Fibroblast of skin of back (primary cell): Measurements from ENCODE around the gene BST1.
"Not testable (repeated sequence)": the region's sequence is repeated elsewhere in the genome, so short reads cannot be mapped to it uniquely, and the experiment has no call there.

ENCODE experiments used
- DNase-seq: peaks from one replicate; pipeline ENCODE4 v3.0.0-alpha.2; 2013

The BST1 gene

DNA sequence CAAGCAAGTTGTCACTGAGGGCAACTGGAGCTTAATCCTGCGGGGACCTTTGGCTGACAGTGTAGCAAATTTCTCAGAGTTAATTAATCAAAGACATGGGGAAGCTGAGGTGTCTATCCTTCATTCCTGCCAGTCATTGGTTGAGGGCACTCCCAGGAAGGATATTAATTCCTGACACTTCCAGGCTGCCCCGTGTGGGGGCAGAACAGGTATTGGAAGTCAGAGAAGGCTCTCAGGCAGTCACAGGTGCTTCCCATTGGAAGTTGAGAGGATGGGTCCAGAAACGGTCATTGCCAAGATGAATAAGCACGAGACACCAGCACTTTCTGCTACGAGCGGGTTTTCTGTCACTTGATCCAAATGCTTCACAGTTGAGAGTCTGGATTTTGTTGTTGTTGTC lies 46.1 kb downstream of the BST1 start:
- no peak for DNase-seq

DNA sequence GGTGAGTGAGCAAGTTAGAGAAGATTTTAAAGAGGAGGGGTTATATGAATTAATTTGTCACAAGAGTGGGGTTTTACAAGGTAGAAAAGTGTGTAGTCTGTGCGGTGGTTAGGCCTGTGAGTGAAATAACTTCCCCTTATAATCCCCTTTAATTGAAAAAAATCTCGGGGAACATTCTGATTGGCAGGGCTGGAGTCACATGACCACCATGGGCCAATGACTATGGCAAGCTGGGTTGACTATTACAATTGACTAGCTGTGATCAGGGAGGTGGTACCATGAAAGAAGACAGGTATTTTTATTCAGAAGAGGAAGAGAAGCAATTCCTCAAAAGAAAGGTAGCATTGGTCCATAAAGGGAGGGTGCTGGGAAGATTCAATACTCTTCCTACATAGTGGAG lies 48.3 kb downstream of the BST1 start:
- DNase-seq: no peak

DNA sequence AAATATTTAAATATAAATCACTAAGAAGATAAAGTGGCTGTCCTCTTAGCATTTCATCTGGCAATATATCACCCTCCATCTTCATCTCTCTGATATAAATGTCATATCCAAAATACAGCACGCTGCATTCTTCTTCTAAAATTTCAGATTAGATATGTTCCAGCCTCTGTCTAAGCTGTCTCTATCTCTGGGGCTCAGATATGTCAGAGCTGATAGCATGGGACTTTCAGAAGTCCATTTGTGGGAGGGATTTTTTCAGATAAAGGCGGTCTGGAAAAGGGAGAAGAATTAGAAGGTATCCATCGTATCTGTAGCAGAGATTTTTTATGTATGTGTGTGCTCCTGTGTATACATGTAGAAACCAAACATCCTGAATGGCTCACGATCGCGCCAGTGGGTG lies 50.2 kb downstream of the BST1 start:
- DNase-seq: no peak

DNA sequence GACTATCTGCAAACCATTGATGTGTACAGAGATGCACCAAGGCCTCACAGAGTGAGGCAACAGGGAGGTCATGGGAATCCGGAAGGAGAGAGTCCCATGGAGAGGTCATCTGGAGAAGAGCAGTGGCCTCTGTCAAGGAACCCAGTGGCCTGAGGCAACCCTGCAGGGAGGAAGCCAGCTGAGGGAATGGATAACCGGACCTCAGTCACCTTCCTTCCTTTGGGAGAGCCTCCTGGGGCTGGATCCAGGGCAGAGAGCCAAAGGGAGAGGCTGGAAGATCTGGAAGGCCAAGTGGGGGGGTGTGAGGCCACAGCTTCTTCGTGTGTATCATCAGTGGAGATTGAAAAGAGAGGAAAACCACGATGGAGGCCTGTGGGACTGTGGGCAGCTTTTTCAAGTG lies 50.9 kb downstream of the BST1 start:
- DNase-seq: peak; percentile 23

DNA sequence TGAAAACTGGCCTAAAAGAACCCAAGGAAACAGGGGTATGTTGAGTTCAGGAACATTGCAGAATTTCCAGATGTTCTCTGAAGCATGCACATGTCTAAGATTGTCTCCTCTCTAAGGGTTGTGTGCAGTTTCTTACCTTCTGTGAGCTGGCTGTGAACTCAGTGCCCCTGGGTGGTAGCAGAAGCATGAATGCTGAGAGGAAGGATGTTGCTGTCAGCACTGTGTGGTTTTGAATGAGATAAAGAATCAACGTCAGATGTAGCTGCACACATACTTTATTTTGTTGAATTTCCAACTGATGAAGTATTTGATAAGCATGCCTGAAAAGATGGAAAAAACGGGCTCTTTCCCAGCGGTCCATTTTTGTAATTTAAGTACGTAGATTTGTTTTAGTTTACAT lies 51.5 kb downstream of the BST1 start:
- DNase-seq: peak; percentile 62

DNA sequence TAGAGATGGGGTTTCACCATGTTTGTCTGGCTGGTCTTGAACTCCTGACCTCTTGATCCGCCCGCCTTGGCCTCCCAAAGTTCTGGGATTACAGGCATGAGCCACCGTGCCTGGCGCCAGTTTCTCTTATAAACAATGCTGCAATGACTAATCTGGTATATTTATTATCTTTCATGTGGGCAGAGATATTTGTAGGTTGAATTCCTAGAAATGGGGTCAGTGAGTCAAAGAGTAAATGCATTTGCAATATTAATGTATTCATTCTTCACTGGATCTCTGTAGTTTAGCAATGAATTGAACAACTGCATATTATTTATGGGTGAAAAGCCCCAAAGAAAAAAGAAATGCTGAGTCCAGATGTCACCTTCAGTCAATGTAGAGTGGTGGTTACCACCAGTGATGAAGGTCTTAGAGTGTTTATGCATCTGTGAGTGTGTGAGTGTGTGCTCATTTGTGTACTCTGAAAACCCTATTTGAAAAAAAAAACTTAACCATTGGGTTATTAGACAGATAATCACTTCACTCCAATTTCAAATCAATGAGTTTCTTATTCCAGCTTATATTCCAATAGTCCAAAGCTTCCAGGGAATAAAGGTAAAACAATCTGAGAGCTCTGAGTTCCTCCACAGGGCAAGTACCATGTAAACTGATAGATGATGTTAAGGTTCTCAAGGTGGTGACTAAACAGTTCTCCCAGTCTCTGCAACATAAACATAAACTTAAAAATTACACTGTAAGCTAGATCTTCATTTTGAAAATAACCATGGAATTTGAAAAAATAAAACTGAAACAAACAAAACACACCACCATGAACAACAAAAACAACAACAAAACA lies 52.7 kb downstream of the BST1 start:
- DNase-seq: peak; percentile 47

DNA sequence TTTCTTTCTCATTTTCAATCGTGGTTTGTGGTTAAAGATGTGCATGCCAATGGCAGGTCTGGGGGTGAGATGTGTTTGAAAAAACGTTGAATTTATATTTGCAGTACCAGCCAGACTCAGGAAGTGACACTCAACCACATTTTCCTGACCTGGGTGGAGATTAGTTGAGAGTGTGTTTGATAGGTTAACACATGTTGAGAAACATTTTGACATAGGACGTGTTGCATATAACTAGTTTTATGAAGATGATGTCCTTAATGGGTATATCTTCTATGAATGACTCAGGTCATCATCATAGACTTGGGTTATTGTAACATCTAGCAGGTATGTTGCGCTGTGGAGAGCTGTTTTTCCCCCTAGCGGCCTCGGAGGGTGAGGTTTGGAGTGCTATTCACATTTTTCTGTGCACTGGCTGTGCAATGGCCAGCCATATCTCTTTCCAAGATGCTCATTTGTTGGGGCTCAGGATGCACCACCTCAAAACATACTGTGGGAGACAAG lies 53.5 kb downstream of the BST1 start:
- peak; percentile 35 for DNase-seq

DNA sequence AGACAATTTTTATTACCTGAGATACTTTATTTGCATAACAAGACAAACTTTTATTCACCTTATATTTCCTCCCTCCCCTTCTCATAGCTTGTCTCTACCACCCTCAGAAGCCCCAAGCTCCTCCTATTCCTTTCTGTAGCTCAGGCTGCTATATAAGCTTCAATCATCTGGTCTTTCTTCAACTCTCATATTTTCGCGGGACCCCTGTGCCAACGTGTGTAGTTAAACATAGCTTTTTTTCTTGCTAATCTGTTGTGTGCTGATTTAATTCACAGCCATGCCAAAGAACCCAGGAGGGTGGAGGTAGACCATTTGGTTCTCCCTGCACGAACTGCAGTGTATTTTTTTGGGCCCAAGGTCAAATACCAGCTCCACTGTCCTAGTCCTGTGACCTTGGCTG lies 54.2 kb downstream of the BST1 start:
- no peak for DNase-seq

DNA sequence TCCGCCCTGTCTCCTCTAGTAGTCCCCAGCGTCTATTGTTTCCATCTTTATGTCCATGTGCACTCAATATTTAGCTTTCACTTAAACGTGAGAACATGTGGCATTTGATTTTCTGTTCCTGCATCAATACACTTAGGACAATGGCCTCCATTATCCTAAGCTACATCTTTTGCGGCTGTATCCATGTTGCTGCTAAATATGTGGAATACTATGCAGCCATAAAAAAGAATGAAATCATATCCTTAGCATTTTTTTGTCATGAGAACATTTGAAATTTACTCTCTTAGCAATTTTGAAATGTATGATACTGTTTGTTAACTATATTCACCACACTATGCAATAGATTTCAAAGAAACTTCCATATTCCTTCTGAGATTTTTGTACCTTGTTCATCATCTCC lies 55.4 kb downstream of the BST1 start:
- no peak for DNase-seq

DNA sequence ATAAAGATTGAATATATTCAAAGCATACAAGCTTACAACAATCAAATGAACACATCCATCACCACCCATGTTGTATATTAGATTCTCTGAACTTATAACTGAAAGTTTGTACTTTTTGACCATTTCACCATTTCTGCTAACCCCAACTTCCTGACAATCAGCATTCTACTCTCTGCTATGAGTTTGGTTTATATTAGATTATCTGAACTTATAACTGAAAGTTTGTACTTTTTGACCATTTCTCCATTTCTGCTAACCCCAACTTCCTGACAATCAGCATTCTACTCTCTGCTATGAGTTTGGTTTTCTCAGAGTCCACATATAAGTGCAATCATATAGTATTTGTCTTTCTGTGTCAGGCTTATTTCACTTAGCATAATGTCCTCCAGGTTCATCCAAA lies 59.6 kb downstream of the BST1 start:
- DNase-seq: not testable (repeated sequence)

DNA sequence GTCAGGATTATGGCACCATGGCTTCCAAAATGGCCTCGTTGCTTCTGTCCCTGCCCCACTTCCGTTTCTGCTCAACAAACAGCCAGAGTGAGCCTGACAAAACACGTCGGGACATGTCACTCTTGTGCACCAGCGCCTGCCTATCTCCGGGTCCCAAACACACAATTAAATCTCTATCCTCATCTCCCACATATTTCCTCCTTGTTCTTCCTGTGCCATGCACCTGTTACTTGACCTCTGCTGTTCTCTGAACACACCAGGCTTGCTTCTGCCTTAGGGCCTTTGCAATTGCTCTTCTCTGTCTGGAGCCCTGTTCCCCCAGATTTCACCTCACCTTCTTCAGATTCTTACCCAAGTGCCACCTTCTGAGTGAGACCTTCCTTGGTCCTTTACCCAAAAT lies 62.5 kb downstream of the BST1 start:
- no peak for DNase-seq

DNA sequence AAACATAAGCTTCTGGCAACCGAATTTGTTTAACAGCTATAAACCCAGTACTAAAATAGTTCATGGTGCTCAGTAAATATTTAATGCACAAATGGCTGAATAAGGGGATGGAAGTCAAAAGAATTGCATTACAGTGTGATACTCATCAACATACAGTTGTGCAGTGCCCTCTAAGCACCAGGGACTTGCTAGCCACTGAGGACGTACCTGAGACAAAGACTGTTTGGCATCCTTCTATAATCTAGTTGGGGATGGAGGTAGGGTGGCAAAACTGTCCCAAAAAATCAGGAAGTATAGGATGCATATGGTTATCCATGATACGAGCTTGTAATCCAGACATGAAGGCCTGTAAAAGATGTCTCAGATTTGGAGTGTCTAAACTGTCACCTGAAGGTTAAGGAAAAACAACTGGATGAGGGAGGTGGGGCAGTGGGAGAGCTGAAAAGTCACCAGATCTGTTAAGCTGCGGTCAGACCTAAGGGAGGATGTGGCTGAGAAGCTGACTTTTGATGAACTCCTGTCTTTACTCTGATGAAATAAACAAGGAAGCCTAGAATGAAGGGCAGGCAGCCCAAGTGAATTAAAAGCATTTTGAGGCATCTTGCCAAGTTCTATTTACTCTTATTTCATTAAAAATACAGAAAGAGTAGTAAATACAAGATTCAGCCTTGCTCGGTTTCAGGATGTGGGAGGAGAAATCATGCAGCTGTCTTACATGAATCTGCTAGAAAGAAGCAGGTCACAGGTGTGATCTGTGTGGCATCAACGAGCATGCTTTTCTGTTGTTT lies 63.2 kb downstream of the BST1 start:
- DNase-seq: no peak

DNA sequence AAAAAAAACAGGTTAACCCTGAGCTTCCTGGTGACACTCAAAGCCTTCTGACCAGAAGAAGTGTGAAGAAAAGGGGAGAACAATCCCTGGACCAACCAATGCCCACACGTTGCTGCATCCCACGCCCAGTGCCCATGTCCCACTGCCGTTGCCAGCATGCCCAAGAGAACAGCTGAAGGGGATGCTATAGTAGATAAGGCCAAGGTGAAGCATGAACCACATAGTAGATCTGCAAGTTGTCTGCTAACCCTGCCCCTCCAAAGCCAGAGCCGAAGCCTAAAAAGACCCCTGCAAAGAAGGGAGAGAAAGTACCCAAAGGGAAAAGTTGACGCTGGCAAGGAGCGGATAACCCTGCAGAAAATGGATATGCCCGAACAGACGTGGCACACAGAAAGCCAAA lies 64.0 kb downstream of the BST1 start:
- DNase-seq: no peak

DNA sequence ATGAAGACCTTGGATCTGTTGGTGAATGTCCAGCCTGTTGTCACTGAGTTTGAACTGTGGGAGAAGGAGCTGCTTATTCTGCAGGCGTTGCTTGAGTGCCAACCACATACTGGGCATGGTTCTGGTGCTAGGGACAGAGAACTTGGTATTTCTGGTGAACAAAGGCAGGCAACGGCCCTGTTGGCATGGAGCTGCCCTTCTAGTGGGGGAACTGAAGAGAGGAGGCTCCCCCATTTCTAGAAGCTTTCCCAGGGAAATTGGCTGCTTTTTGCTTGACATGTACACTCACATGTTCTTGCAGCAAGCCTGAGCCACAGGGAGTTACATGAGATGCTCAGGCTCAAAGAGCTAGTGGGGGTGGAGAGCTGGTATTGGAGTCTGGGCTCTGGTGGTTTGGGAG lies 66.3 kb downstream of the BST1 start:
- no peak for DNase-seq

DNA sequence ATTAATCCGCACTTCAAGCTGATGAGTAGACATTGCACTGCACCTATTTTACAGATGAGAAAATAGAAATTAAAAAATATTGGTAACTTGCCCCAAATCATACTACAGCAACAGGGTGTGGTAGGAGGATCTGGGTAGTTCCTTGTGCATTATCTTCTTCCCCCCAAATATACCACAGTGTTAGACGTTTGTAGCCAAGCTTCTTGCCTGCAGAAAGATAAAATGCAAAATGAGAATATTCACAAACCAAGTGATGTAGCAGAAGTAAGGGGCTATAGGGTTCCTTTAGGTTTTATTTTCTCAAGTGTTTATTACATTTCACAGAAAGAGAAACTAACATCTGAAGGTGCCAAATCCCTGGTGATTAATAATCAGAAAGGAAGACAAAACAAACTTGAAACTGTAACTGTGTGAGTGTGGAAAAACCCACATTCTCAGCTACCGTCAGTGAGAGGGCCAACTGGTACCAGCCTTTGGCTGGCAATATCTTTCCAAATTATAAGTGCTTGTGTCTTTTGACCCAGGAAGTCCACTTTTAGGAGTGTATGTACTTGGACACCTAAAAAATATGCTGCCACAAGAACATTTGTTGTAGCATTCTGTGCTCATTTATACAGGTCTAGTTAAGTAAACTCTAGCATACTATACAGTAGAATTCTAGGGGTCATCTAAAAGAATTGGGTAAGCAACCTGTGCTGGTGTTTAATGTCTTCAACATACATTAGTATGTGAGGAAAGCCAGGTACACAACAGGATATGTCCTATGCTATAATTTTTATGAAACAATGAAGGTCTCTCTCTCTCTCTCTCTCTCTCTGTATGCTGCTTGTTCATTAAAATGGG lies 68.6 kb downstream of the BST1 start:
- DNase-seq: no peak

DNA sequence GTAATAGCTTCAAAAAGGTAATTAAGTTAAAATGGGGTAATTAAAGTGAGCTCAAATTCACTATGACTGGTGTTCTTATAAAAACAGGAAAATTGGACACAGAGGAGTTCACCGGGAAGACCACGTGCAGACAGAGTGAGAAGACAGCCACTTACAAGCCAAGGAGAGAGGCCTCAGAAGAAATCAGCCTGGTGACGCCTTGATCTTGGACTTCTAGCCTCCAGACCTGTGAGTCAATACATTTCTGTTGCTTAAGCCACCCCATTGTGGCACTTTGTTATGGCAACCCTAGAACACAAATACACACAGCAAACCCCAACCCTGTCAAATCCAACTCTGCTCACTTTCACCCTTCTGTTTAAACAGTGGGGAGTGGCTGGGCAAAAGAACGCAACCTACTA lies 71.2 kb downstream of the BST1 start:
- no peak for DNase-seq

DNA sequence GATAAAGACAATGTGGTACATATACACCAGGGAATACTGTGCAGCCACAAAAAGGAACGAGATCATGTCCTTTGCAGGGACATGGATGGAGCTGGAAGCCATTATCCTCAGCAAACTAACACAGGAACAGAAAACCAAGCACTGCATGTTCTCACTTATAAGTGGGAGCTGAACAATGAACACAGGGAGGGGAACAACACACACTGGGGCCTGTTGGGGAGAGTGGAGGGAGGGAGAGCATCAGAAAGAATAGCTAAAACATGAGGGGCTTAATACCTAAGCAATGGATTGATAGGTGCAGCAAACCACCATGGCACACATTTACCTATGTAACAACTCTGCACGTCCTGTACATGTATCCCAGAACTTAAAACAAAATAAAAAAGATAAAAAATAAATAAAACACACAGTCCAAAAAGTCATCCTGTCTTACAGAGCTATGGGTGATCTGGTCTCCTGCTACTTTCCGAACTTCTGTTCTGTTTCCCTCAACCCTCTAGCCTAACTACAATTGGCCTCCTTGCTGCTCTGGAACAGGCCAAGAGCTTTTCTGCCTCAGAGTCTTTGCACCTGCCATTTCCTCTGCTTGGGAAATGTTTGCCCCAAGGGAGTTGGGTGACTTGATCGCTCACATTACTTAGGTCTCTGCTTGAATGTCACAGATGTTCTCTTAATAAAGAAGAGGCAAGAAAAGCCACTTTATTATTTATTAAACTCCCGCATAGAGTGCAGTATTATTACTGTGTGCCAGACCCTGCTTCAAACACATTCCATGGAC lies 74.2 kb downstream of the BST1 start:
- no peak for DNase-seq

DNA sequence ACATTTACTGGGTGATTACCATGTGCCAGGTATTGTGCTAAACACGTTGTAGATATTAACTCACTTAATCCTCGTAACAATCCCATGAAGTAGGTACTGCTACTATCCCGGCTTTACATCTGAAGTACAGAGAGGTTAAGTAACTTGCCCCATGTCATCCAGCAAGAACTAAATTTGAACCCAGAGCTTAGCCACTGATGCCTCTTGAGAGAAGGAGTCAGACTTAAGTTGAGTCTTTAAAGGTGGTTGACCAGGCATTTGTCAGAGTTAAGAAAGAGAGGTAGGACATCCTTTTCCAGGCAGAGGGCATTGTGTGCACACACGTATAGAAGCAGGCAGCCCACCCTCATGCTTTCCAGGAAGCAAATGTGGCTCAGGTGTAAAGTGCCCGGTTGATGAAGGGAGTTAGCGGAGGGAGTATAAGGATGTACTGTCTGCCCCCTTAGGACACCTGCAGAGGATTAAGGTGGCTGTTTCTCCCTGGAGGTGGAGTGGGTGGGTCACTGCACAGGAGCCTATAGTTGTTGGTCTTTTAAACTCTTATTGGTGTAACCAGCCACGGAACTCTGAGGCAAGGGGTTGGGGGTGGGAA lies 74.9 kb downstream of the BST1 start:
- no peak for DNase-seq

DNA sequence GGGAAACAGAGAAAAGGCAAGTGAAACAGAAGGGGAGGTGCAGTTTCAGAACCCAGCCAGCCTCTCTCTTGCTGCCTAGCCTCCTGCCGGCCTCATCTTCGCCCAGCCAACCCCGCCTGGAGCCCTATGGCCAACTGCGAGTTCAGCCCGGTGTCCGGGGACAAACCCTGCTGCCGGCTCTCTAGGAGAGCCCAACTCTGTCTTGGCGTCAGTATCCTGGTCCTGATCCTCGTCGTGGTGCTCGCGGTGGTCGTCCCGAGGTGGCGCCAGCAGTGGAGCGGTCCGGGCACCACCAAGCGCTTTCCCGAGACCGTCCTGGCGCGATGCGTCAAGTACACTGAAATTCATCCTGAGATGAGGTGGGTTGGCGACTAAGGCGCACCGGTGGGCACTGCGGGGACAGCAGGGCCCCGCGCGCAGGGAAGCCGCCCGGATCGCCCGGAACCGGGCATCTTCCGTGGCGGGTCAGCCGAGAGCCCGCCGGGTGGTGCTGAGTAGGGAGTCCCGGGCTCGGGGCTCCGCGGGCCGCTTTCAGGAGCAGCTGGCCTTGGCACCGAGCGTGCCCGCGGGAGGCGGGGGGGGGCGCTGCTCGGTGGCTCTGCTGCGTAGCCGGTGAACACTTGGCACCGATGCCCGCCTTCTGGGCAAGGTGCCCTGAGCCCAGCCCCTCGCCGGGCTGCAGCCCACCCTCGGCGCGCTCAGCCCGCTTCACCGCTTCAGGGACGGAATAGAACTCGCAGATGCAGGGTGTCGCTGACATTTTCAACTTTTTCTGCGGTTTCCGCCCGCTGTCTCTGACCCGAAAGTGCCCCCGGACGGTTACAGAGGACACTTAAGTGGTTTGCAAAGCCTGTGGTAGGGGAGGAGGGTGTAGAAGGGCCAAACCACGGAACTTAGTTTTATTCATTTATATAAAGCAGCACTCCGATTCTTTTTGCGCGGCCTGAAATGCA lies 75.7 kb downstream of the BST1 start, which contains the start of gene CD38:
TSS of gene CD38 (plus strand) at position 40 of the 953 bp plus-strand sequence. CDS start at position 127, 87 bp downstream.
- peak; percentile 17 for DNase-seq

DNA sequence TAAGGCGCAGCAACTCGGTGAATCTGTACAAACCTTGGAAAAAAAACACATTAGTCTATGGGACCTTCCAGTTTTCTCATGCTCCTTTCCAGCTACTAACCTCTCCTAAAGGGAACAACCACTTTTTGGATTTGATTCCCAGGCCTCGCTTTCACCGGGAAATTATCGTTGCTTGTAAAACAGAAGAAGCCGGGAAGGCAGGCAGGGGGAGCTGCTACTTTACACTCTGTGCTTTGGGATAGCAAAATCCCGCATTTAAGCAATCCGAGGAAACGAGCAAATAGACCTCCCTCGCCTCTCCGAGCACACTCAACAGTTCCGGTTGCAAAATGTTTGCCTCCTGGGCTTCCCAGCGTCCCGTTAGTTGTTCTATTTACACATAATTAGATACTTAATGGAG lies 76.4 kb downstream of the BST1 start:
- DNase-seq: peak; percentile 46
